Psoas muscle (tissue), 8 donors: Measurements from ENCODE around the gene CLCC1. TPM values are rescaled to one million over a fixed set of nuclear protein-coding genes. Genes with fewer than 3 reads are reported as not detected.

Experiments
- ATAC-seq, 4 donors: fragments of 200-7000 bp; cut with Tn5 transposase; one replicate each; pipeline ENCODE4 v1.9.1; 2020; ENCODE audit warnings: moderate library complexity in 3 of 4, mild to moderate bottlenecking in 2 of 4
- DNase-seq, 2 donors: peaks; one replicate each; pipeline ENCODE4 v3.0.0-alpha.2; 2020
- H3K27ac ChIP-seq: fragments of 200-600 bp; one replicate; pipeline ENCODE4 v1.8.0; 2022
- H3K27me3 ChIP-seq, 3 donors: fragments of 200-600 bp in 1 of 3; one replicate each; pipeline versions ENCODE4 v1.6.1 to v1.8.0; 2013 to 2022; ENCODE audit warnings: low read length in 2 of 3, mild to moderate bottlenecking in 2 of 3, moderate library complexity in 1 of 3; ENCODE audit not compliant: insufficient read depth in 3 of 3
- H3K36me3 ChIP-seq, 2 donors: fragments of 200-600 bp in 1 of 2; one replicate each; pipeline versions ENCODE4 v1.6.1 to v1.8.0; 2013 to 2022; ENCODE audit warnings: low read depth in 1 of 2, mild to moderate bottlenecking in 1 of 2, moderate library complexity in 1 of 2; ENCODE audit not compliant: insufficient read depth in 1 of 2
- H3K4me1 ChIP-seq: fragments of 200-600 bp; one replicate; pipeline ENCODE4 v1.8.0; 2022
- H3K4me3 ChIP-seq: fragments of 200-600 bp; one replicate; pipeline ENCODE4 v1.8.0; 2022; ENCODE audit warnings: mild to moderate bottlenecking
- H3K9me3 ChIP-seq: fragments of 200-600 bp; one replicate; pipeline ENCODE4 v1.8.0; 2022
- CTCF ChIP-seq: fragments of 200-600 bp; IDR thresholded peaks from one replicate; pipeline ENCODE4 v1.8.0; 2022; ENCODE audit warnings: antibody characterized with exemption
- WGBS, 3 donors: extraction: QIAGEN DNeasy Blood & Tissue Kit; methylation state at CpG; one replicate each; pipeline versions ENCODE4 v1.1.6 to v1.1.7; 2013; 5-methylcytosine and 5-hydroxymethylcytosine counted together
- intact Hi-C, 2 donors: fragments of 100-400 bp; cut with DNase I; formaldehyde crosslinking; loops; one replicate each; pipeline versions ENCODE4 v1.11.0 to v1.14.2; 2022
- polyA plus RNA-seq, 3 donors: library from polyadenylated mRNA; stranded (reverse); fragments of 200-250 nt; gene quantifications; one replicate each; pipeline ENCODE4 v1.2.3, GENCODE V29; 2013
- total RNA-seq, 4 donors: library from RNA; stranded (reverse); fragmentation: NEBNext Ultra II Directional in 2 of 4; extraction: Animal tissue kit (Norgen Biotek cat#: 25700) in 2 of 4; gene quantifications; one replicate each; pipeline versions ENCODE4 v1.2.1 to v1.2.4, GENCODE V29; 2021 to 2023
- donor health status: healthy with polysubstance abuse.
- donor health status: DM: no; HTN: no; CAD: no; lungs with moderate emphysema.
- donor health status: Bipolar disorder and iron deficiency.
- donor health status: healthy.
- donor health status: DM: yes; HTN: yes; CAD: no.
- donor health status: DM: no; HTN: no; CAD: no.
- donor health status: DM: no; HTN: no; CAD: no.
- donor health status: DM: yes; HTN: yes; CAD: no.

The CLCC1 gene
- total and polyA plus RNA-seq, 7 donors, result 13.1 to 36.2 (median 24.8) TPM

DNA sequence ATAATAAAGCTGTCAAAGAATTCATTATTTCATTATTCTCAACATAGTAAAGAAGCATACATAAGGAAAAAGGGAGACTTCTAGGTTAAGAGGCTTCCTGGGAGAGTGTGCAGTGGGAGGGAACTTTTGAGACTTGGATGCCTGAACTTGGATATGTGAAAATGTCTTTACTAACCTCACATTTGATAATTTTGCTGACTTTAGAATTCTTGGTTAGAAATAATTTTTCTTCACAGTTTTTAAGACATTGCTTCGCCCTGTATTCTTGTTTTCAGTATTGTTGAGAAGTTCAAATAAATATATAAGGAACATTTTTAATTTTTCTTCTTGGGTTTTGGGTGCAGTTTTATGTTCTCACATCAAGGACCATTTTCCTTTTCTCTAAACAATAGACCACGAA lies 46.5 kb downstream of the CLCC1 start:
- H3K27me3 ChIP-seq, result no peaks in the 10 kb centered on the region
- no peak overlapping the region for H3K27ac ChIP-seq
- H3K9me3 ChIP-seq, result no peaks in the 10 kb centered on the region
- peaks cover 0 to 28% of the 10 kb centered on the region in 2 donors for H3K36me3 ChIP-seq
- intact Hi-C loops, result no loop called here
- 96 to 97% (median 96%) methylated on average over 2 of the region's 2 CpGs for WGBS, 3 donors
- H3K4me1 ChIP-seq, result peaks cover 11% of the 10 kb centered on the region
- TF ChIP-seq CTCF, result no peak
- H3K4me3 ChIP-seq, result no peak overlapping the region
- no peak for ATAC-seq
- no peak for DNase-seq

Other genes starting within 250 kb of the CLCC1 start
- 10 to 100 TPM; 13.6 to 22.3 (median 17.7) TPM for gene STXBP3, start 216.8 kb downstream of the CLCC1 start, total RNA-seq
- 10 to 100 TPM; 12.7 to 21.1 (median 16.5) TPM for gene STXBP3, start 216.8 kb downstream of the CLCC1 start, polyA plus RNA-seq
- 1 to 10 TPM in 2 of 4 donors, under 1 TPM in 2; 0.47 to 2.1 (median 0.91) TPM for gene AKNAD1, start 106.4 kb downstream of the CLCC1 start, total RNA-seq
- 1 to 10 TPM in 1 of 3 donors, under 1 TPM in 2; 0.14 to 1.1 (median 0.51) TPM for gene AKNAD1, start 106.4 kb downstream of the CLCC1 start, polyA plus RNA-seq
- 10 to 100 TPM; 26.4 to 84.0 (median 55.9) TPM for gene GPSM2, start 86.5 kb downstream of the CLCC1 start, total RNA-seq
- 10 to 100 TPM in 2 of 3 donors, 1 to 10 TPM in 1; 3.5 to 36.0 (median 17.5) TPM for gene GPSM2, start 86.5 kb downstream of the CLCC1 start, polyA plus RNA-seq
- gene WDR47, start 78.6 kb upstream of the CLCC1 start, total RNA-seq, result 10 to 100 TPM; 13.9 to 16.3 (median 14.9) TPM
- 10 to 100 TPM in 1 of 3 donors, 1 to 10 TPM in 2; 5.7 to 19.6 (median 7.4) TPM for gene WDR47, start 78.6 kb upstream of the CLCC1 start, polyA plus RNA-seq
- 10 to 100 TPM; 61.5 to 89.9 (median 72.9) TPM for gene TAF13, start 112.5 kb upstream of the CLCC1 start, total RNA-seq
- gene TAF13, start 112.5 kb upstream of the CLCC1 start, polyA plus RNA-seq, result 100 to 1,000 TPM in 2 of 3 donors, 10 to 100 TPM in 1; 74.3 to 228 (median 120) TPM
- gene TMEM167B, start 127.3 kb upstream of the CLCC1 start, total RNA-seq, result 10 to 100 TPM; 27.2 to 56.0 (median 34.0) TPM
- gene TMEM167B, start 127.3 kb upstream of the CLCC1 start, polyA plus RNA-seq, result 10 to 100 TPM; 19.8 to 39.1 (median 20.2) TPM
- under 1 TPM; 0.11 to 0.46 (median 0.32) TPM for gene ELAPOR1, start 150.6 kb upstream of the CLCC1 start, total RNA-seq
- under 1 TPM in 2 of 3 donors, not detected in 1; 0.03 to 0.05 TPM for gene ELAPOR1, start 150.6 kb upstream of the CLCC1 start, polyA plus RNA-seq